ENCODE results near the gene SERINC5. TPM values are rescaled to one million over a fixed set of nuclear protein-coding genes. Genes with fewer than 3 reads are reported as not detected.

The SERINC5 gene
- total RNA-seq, 1 experiment from 2014 or later: 52.3 TPM

DNA sequence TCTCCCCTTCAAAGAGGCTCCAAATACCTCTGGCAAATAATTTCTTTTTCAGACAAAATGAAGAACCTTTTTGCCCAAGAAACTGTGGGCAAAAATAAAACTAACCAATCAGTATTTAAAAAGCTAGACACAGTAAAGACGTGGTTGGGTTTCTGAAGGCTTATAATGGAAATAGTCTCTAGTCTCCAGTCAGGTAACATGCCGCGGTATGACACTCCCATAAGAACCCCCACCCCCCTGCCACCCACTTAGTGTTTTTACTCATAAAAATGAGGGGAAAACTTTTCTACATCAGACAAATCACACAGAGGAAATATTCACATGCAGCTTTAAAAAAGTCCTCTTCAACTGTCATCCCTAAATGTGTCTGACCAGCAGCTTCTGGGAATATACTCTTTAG lies 115.4 kb downstream of the SERINC5 start:
- Histone ChIP-seq H3K14ac (ENCODE audit: insufficient read depth, low read length) (no peak overlapping the region), H3K27ac (ENCODE audit: insufficient read length, low read depth, low read length) (no peak overlapping the region), H3K18ac (ENCODE audit: insufficient read length, low read depth, low read length) (no peak overlapping the region), H3K9me3 (ENCODE audit: control insufficient read depth, low read depth, low read length) (no peaks in the 10 kb centered on the region), H2BK5ac (ENCODE audit: insufficient read length, low read length) (no peak overlapping the region), H2BK12ac (ENCODE audit: insufficient read length, low read depth, low read length) (no peak overlapping the region), H3T11ph (ENCODE audit: low read length) (no peak overlapping the region), H2AK5ac (ENCODE audit: insufficient read length, low read length) (no peak overlapping the region), H2BK15ac (ENCODE audit: low read depth, low read length) (no peak overlapping the region), H3K23me2 (ENCODE audit: insufficient read length, low read depth, low read length, poor library complexity, severe bottlenecking) (no peaks in the 10 kb centered on the region), H2BK20ac (ENCODE audit: low read depth, low read length, poor library complexity, severe bottlenecking) (no peak overlapping the region), H2BK120ac (ENCODE audit: low read depth, low read length, poor library complexity, severe bottlenecking) (no peak overlapping the region), H3K79me2 (ENCODE audit: insufficient read depth, low read length) (no peaks in the 10 kb centered on the region), H4K5ac (ENCODE audit: insufficient read length, low read depth, low read length) (no peak overlapping the region), H4K20me1 (ENCODE audit: control insufficient read depth, insufficient read depth, insufficient read length) (no peaks in the 10 kb centered on the region), H2AFZ (ENCODE audit: low read length) (no peak overlapping the region), H3K9ac (ENCODE audit: extremely low read depth, insufficient read length, low read length) (no peak overlapping the region), H3K56ac (ENCODE audit: insufficient read length, low read depth, low read length) (no peak overlapping the region), H3K27me3 (ENCODE audit: insufficient read depth, low read length) (no peaks in the 10 kb centered on the region), H3K79me1 (ENCODE audit: insufficient read depth, low read depth, low read length, poor library complexity, severe bottlenecking) (no peaks in the 10 kb centered on the region), H3K4ac (ENCODE audit: low read depth, low read length) (no peak overlapping the region), H3K4me2 (ENCODE audit: insufficient read depth, insufficient read length, low read length) (no peak overlapping the region), H4K91ac (ENCODE audit: insufficient read length, low read depth, low read length) (no peak overlapping the region), H3K4me1 (ENCODE audit: insufficient read depth, low read length) (peaks cover 24% of the 10 kb centered on the region; the same call in 1 of the 2 replicates), H4K8ac (replicated peaks; ENCODE audit: insufficient read length, low read depth, low read length) (no peak overlapping the region), H3K23ac (ENCODE audit: insufficient read length, low read depth, low read length) (no peak overlapping the region)
- no peak for DNase-seq
- Mint-ChIP-seq H3K9me3 (no peaks in the 10 kb centered on the region), H3K4me3 (no peak overlapping the region), H3K27me3 (ENCODE audit: low read depth) (no peaks in the 10 kb centered on the region), H3K36me3 (ENCODE audit: insufficient read depth in 1 of 3, low read depth in 3 of 3) (peaks cover 12 to 23% (median 15%) of the 10 kb centered on the region in 3 experiments), H3K4me1 (peaks cover 72 to 76% of the 10 kb centered on the region in 2 experiments), H3K27ac (peak overlapping the region; percentile 99; a peak in 4 of 7 replicates)
- no CpG with 5 or more reads among the region's 3 CpGs for WGBS (ENCODE audit: extremely low coverage, insufficient read length, low lambda C conversion rate)
- TF ChIP-seq, protein P1, sequence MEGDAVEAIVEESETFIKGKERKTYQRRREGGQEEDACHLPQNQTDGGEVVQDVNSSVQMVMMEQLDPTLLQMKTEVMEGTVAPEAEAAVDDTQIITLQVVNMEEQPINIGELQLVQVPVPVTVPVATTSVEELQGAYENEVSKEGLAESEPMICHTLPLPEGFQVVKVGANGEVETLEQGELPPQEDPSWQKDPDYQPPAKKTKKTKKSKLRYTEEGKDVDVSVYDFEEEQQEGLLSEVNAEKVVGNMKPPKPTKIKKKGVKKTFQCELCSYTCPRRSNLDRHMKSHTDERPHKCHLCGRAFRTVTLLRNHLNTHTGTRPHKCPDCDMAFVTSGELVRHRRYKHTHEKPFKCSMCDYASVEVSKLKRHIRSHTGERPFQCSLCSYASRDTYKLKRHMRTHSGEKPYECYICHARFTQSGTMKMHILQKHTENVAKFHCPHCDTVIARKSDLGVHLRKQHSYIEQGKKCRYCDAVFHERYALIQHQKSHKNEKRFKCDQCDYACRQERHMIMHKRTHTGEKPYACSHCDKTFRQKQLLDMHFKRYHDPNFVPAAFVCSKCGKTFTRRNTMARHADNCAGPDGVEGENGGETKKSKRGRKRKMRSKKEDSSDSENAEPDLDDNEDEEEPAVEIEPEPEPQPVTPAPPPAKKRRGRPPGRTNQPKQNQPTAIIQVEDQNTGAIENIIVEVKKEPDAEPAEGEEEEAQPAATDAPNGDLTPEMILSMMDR (conservative IDR thresholded peaks at IDR 0.05): no peak

All from H9 (cell line).